ENCODE results near the gene ODAD3.
A peak's percentile ranks its signal among the peaks of the same experiment; 100 is the strongest.
"Not testable (repeated sequence)": the region's sequence is repeated elsewhere in the genome, so short reads cannot be mapped to it uniquely, and the experiment has no call there.

The ODAD3 gene

GRCh38 chr19:11460207-11460606 lies 25.3 kb upstream of the ODAD3 start:
- no peak for DNase-seq (ENCODE audit: low spot score)

GRCh38 chr19:11458912-11459311 lies 24.0 kb upstream of the ODAD3 start:
- DNase-seq (ENCODE audit: low spot score): not testable (repeated sequence)

- no peak for DNase-seq (ENCODE audit: low spot score)
These were observed 23.4 kb upstream of the ODAD3 start for GRCh38 chr19:11458236-11458900.

- DNase-seq (ENCODE audit: low spot score): no peak
These were observed 22.9 kb upstream of the ODAD3 start for GRCh38 chr19:11457831-11458230.

GRCh38 chr19:11457115-11457514 lies 22.2 kb upstream of the ODAD3 start:
- peak; percentile 90 for DNase-seq (ENCODE audit: low spot score)

- no peak for DNase-seq (ENCODE audit: low spot score)
These were observed 21.7 kb upstream of the ODAD3 start for GRCh38 chr19:11456659-11457058.

- not testable (repeated sequence) for DNase-seq (ENCODE audit: low spot score)
These were observed 20.3 kb upstream of the ODAD3 start for GRCh38 chr19:11455233-11455554.

- DNase-seq (ENCODE audit: low spot score): no peak
These were observed 18.8 kb upstream of the ODAD3 start for GRCh38 chr19:11453468-11454341.

- no peak for DNase-seq (ENCODE audit: low spot score)
These were observed 17.8 kb upstream of the ODAD3 start for GRCh38 chr19:11452620-11453310.

GRCh38 chr19:11451871-11452619 lies 17.1 kb upstream of the ODAD3 start:
- DNase-seq (ENCODE audit: low spot score): no peak

- DNase-seq (ENCODE audit: low spot score): no peak
These were observed 16.5 kb upstream of the ODAD3 start for GRCh38 chr19:11451327-11451870.

GRCh38 chr19:11450570-11451326 lies 15.8 kb upstream of the ODAD3 start:
- DNase-seq (ENCODE audit: low spot score): no peak

GRCh38 chr19:11448923-11449554 lies 14.1 kb upstream of the ODAD3 start:
- DNase-seq (ENCODE audit: low spot score): no peak

GRCh38 chr19:11448410-11448809 lies 13.5 kb upstream of the ODAD3 start:
- DNase-seq (ENCODE audit: low spot score): no peak

GRCh38 chr19:11447347-11448262 lies 12.7 kb upstream of the ODAD3 start:
- no peak for DNase-seq (ENCODE audit: low spot score)

GRCh38 chr19:11446652-11447301 lies 11.9 kb upstream of the ODAD3 start:
- DNase-seq (ENCODE audit: low spot score): peak; percentile 90

- DNase-seq (ENCODE audit: low spot score): no peak
These were observed 11.3 kb upstream of the ODAD3 start for GRCh38 chr19:11446271-11446651.

- no peak for DNase-seq (ENCODE audit: low spot score)
These were observed 10.2 kb upstream of the ODAD3 start for GRCh38 chr19:11445141-11445540.

- no peak for DNase-seq (ENCODE audit: low spot score)
These were observed 9.1 kb upstream of the ODAD3 start for GRCh38 chr19:11444059-11444458.

All from putamen (tissue), 1 donor.